GM20431 (cell line): ENCODE measurements around the gene PODXL.

ENCODE experiments used
- in situ Hi-C: fragments of 300-500 bp; cut with MseI, MboI; formaldehyde crosslinking; loops from one replicate; pipeline ENCODE4 v1.15.0; 2020; ENCODE audit warnings: low sequenced_read_pairs; ENCODE audit not compliant: unreplicated experiment

PODXL gene

GRCh38 chr7:131462059-131462458 lies 94.4 kb downstream of the PODXL start:
- in situ Hi-C loops: no loop called here

GRCh38 chr7:131459256-131459655 lies 97.2 kb downstream of the PODXL start:
- in situ Hi-C loops: no loop called here

GRCh38 chr7:131456338-131456737 lies 100.1 kb downstream of the PODXL start:
- in situ Hi-C loops: no loop called here

- in situ Hi-C loops: no loop called here
Observed at GRCh38 chr7:131455546-131455945, 100.9 kb downstream of the PODXL start.

GRCh38 chr7:131455001-131455400 lies 101.4 kb downstream of the PODXL start:
- in situ Hi-C loops: no loop called here

- in situ Hi-C loops: no loop called here
Observed at GRCh38 chr7:131454498-131454897, 101.9 kb downstream of the PODXL start.
